HFFc6 (cell line): ENCODE data around the gene SLC26A11. TPM values are rescaled to one million over a fixed set of nuclear protein-coding genes. Genes with fewer than 3 reads are reported as not detected.

Source experiments
- DNase-seq: peaks from one replicate; pipeline ENCODE4 v3.0.0-alpha.2; 2018
- H3K27ac Mint-ChIP-seq: 2 replicates; pipeline ENCODE4 v1.8.0; 2020; ENCODE audit warnings: mild to moderate bottlenecking, mixed read lengths
- H3K27me3 Mint-ChIP-seq: 2 replicates; pipeline ENCODE4 v1.8.0; 2021; ENCODE audit warnings: mild to moderate bottlenecking, moderate library complexity, mixed read lengths; ENCODE audit not compliant: insufficient read depth
- H3K36me3 Mint-ChIP-seq: 2 replicates; pipeline ENCODE4 v1.8.0; 2021; ENCODE audit warnings: low read depth, mixed read lengths
- H3K4me1 Mint-ChIP-seq: 2 replicates; pipeline ENCODE4 v1.8.0; 2020; ENCODE audit warnings: low read depth, mixed read lengths
- H3K4me3 Mint-ChIP-seq: 2 replicates; pipeline ENCODE4 v1.8.0; 2020; ENCODE audit warnings: mild to moderate bottlenecking, moderate library complexity, mixed read lengths
- H3K9me3 Mint-ChIP-seq: 2 replicates; pipeline ENCODE4 v1.8.0; 2020; ENCODE audit warnings: mild to moderate bottlenecking, mixed read lengths
- total RNA-seq, 6 experiments: library from RNA; stranded (reverse); fragmentation: NEBNext Ultra II Directional; extraction: Animal tissue kit (Norgen Biotek cat#: 25700); gene quantifications; 2 replicates in 1 of 6; 3 replicates in 5 of 6; pipeline ENCODE4 v1.2.3, GENCODE V29; 2021
- TF ChIP-seq, protein P1 (sequence below): fragments of 200-600 bp; sonication (generic); IDR thresholded peaks from 2 replicates; pipeline ENCODE4 v1.5.0; 2021; ENCODE audit warnings: antibody characterized with exemption, mild to moderate bottlenecking

Gene SLC26A11
- total RNA-seq, 6 experiments from 2014 or later, result 11.4 to 13.6 (median 12.5) TPM

DNA sequence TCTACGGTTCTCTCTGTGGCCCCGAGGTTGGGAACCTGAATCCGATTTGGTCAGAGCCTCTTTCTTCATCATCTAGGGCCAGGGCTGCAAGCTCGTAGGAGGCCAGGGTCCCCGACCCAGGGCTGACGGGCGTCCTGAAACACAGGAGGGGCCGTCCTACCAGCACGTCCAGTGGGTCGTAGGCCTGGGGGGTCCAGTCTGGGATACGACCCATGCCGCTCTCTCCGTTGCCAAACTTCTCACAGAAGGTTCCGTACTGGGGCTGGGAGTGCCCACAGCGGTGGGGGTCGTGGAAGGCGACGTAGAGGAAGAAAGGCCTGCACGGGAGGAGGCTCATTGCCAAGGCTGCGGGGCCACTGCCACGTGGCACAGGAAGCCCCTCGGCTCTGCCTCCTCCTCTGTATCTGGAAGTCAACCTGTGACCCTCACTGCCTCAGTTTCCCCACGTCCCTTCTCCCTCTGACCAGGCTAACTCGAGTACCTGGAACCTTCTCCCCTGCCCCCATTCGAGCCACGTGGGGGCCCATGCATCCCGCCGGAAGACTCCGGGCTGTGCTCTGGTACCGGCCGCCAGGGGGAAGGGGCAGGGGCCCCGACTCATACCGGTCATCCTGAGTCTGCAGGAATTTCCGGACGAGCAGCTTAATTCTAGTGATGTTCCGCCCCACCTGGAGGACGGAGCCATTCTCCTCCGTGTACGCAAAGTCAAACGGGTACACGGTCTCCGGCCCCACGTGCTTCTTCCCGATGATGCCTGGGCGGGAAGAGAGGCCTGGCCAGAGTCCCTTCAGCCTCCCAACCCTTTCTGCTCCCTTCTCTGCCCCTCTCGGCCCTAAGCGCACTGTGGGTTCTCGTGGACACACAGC is 6.0 kb upstream of the SLC26A11 start:
- Mint-ChIP-seq H3K4me3 (no peak overlapping the region), H3K27me3 (no peaks in the 10 kb centered on the region), H3K27ac (no peak overlapping the region), H3K36me3 (peaks cover 28% of the 10 kb centered on the region), H3K9me3 (no peaks in the 10 kb centered on the region), H3K4me1 (peaks cover 9% of the 10 kb centered on the region)
- TF ChIP-seq, protein P1, sequence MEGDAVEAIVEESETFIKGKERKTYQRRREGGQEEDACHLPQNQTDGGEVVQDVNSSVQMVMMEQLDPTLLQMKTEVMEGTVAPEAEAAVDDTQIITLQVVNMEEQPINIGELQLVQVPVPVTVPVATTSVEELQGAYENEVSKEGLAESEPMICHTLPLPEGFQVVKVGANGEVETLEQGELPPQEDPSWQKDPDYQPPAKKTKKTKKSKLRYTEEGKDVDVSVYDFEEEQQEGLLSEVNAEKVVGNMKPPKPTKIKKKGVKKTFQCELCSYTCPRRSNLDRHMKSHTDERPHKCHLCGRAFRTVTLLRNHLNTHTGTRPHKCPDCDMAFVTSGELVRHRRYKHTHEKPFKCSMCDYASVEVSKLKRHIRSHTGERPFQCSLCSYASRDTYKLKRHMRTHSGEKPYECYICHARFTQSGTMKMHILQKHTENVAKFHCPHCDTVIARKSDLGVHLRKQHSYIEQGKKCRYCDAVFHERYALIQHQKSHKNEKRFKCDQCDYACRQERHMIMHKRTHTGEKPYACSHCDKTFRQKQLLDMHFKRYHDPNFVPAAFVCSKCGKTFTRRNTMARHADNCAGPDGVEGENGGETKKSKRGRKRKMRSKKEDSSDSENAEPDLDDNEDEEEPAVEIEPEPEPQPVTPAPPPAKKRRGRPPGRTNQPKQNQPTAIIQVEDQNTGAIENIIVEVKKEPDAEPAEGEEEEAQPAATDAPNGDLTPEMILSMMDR, result no peak
- DNase-seq, result no peak

DNA sequence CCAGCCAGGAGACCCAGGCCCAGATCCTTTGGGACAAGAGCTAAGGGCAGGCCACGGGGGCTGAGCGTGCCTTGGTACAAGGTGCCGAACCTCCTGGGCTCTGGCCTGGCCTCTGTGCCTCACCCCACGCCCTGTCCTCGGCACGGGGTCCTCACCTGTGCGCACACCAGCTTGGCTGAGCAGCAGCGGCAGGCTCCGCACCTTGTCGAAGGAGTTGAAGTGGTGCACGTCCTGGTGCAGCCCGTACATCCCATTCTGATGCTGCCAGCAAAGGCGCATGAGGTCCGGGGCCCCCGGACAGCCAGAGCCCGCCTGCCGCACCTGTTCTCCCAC is 5.4 kb upstream of the SLC26A11 start:
- no peak overlapping the region for H3K27ac Mint-ChIP-seq
- no peak for DNase-seq
- H3K4me1 Mint-ChIP-seq, result peaks cover 13% of the 10 kb centered on the region
- no peak overlapping the region for H3K4me3 Mint-ChIP-seq
- TF ChIP-seq, protein P1, result no peak
- no peaks in the 10 kb centered on the region for H3K9me3 Mint-ChIP-seq
- no peaks in the 10 kb centered on the region for H3K27me3 Mint-ChIP-seq
- H3K36me3 Mint-ChIP-seq, result peaks cover 28% of the 10 kb centered on the region

DNA sequence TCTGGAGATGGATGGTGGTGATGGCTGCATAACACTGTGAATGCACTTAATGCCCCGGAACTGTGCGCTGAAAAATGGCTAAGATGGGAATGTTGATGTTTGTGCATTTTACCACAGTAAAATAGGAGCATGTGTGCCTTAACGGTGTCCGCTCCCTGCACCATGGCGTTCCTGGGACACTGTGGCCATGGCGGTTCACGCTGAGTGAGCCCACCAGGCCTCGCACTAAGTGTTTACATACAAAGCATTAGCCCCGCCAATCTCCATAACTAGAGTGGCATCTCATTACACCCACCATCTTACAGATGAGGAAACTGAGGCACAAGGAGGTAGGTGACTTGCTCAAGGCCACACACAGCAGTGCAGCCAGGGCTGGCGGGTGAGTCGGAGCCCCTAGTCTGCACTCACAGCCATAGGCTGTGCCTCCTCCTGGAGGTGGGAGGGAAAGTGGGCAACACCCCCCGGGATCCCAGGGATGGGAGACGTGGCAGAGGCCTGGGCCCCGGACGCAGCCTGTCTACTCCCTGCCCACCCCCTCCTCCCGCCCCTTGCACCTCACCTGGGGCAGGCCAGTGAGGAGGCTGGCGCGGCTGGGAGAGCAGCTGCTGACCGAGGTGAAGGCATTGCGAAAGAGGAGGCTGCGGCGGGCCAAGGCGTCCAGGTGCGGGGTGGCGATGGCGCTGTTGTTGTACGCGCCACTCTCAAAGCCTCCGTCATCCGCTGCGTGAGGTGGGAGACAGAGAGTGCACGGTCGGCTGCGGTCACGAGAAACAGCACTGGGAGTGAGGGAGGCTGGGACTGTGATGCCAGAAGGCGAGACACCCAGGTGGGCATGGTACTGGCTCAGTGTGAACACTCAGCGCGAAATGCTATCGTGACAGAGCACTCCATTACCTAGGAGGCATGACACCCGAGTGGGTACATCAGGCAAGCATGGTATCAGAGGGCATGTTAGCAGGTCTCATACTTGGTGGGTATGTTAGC is 3.5 kb upstream of the SLC26A11 start:
- peaks cover 13% of the 10 kb centered on the region for H3K4me1 Mint-ChIP-seq
- no peak overlapping the region for H3K4me3 Mint-ChIP-seq
- no peaks in the 10 kb centered on the region for H3K9me3 Mint-ChIP-seq
- TF ChIP-seq, protein P1, result no peak
- H3K27me3 Mint-ChIP-seq, result no peaks in the 10 kb centered on the region
- DNase-seq, result no peak
- H3K36me3 Mint-ChIP-seq, result peaks cover 19% of the 10 kb centered on the region
- no peak overlapping the region for H3K27ac Mint-ChIP-seq

DNA sequence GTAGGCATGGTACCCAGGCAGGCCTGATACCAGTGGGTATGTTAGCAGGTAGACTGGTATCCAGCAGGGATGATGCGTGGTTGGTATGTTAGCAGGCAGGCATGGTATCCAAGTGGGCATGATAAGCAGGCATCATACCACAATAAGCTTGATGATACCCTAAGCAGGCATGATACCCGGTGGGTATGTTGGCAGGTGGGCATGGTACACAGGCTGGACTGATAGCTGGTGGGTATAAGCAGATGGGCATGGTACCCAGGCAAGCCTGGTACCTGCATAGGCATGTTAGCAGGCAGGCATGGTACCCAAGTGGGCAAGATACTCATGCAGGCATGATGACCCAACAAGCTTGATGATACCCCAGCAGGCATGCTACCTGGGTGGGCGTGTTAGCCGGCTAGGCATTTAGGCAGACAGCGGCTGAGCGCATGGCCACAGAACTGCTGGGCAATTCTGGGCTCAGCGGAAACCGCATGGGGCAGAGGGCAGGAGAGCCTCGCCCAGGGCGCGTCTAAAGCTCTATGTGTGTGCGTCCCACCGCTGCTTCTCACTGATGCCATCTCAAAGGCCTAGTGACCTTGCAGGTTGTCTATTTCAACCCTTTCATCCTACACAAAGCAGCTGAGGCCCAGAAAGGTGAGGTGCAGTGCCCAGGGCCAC is 2.4 kb upstream of the SLC26A11 start:
- H3K4me1 Mint-ChIP-seq, result peaks cover 13% of the 10 kb centered on the region
- TF ChIP-seq, protein P1, result no peak
- no peak overlapping the region for H3K27ac Mint-ChIP-seq
- DNase-seq, result no peak
- no peaks in the 10 kb centered on the region for H3K27me3 Mint-ChIP-seq
- H3K36me3 Mint-ChIP-seq, result peaks cover 17% of the 10 kb centered on the region
- H3K4me3 Mint-ChIP-seq, result no peak overlapping the region
- no peaks in the 10 kb centered on the region for H3K9me3 Mint-ChIP-seq

DNA sequence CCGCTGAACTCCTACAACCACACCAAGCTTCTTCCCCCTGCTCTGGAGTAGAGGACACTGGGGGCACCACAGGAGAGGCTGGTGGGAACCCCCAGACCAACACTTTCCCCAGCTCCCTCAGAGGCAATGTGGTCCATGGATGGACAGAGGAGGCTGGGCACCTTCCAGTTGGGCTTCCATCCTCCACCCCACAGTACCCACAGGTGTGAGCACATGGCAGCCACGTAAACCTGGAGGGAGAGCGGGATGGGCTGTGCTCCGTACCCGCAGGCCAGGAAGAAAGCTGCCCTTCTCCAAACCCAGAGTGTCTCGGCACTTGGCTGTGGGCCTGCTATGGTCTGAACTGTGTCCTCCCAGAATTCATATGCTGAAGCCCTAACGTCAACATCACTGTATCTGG is 1.8 kb upstream of the SLC26A11 start:
- Mint-ChIP-seq H3K9me3 (no peaks in the 10 kb centered on the region), H3K27ac (no peak overlapping the region), H3K4me1 (peaks cover 13% of the 10 kb centered on the region), H3K36me3 (peaks cover 17% of the 10 kb centered on the region), H3K27me3 (no peaks in the 10 kb centered on the region; the same call in none of the 2 replicates), H3K4me3 (peak overlapping the region; percentile 56)
- no peak for DNase-seq
- TF ChIP-seq, protein P1, result no peak
